ENCODE data around the gene LANCL1. TPM values are rescaled to one million over a fixed set of nuclear protein-coding genes. Genes with fewer than 3 reads are reported as not detected.
"Not testable (repeated sequence)": the region's sequence is repeated elsewhere in the genome, so short reads cannot be mapped to it uniquely, and the experiment has no call there.

LANCL1 gene
- total RNA-seq, 1 donor from 2014 or later, result 36.8 TPM

DNA sequence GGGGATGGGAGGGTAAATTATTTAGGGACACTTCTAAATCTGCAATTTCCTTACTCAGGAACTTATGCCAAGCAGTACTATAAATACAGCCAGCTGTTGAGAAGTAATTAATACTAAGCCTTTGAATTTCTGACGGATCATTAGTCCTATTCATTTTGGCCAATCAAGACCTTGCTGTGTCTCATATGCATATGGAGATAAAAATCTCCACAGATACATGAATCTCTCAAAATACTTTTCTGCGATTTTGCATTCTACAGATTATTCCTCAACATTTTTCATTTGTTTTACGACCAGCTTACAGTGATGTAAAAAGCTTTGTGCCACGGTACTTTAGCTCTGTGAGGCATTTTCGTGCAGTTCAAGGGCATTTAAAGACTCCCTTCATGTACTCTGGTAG, 16.7 kb downstream of the LANCL1 start:
- intact Hi-C loops (cut with micrococcal nuclease), result no loop called here

DNA sequence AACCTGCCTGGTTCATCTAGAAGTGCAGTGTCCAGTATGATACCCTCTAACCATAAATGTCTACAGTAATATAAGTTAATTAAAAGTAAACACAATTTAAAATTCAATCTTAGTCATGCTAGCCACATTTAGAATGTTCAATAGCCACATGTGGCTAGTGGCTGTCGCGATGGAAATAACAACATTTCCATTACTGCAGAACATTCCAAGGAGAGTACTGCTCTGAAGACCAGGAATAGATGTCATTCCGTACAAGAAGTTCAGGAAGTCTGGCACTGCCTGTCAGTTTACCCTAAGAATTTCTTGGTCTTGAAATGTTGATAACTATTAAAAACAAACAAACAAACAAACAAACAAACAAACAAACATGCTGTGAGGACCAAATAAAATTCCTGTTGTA, 17.2 kb downstream of the LANCL1 start:
- intact Hi-C loops (cut with micrococcal nuclease), result no loop called here

GRCh38 chr2:210458395-210458794, 18.2 kb downstream of the LANCL1 start:
- intact Hi-C loops (cut with micrococcal nuclease), result no loop called here

DNA sequence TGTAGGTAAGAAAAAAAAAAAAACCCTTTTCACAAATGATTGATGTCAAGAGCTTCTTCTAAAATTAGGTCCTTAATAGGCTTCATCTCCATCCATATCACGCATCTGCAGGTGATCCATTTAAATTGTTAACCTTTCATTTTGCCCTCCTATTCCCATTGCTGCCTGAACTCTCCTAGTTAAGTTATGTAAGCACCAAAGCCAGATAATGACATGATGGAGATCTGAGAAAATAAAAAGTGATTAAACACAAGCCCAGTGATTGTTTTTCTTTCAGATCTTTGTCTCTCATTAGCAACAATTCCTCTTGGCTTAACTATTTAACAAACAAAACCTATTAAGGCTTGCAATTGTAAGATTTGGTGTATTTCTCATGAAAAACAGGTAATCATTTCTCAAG, 20.0 kb downstream of the LANCL1 start:
- intact Hi-C loops (cut with micrococcal nuclease), result no loop called here

GRCh38 chr2:210454336-210454735, 22.2 kb downstream of the LANCL1 start:
- intact Hi-C loops (cut with micrococcal nuclease), result no loop called here

GRCh38 chr2:210452194-210452593, 24.4 kb downstream of the LANCL1 start:
- intact Hi-C loops (cut with micrococcal nuclease), result no loop called here

DNA sequence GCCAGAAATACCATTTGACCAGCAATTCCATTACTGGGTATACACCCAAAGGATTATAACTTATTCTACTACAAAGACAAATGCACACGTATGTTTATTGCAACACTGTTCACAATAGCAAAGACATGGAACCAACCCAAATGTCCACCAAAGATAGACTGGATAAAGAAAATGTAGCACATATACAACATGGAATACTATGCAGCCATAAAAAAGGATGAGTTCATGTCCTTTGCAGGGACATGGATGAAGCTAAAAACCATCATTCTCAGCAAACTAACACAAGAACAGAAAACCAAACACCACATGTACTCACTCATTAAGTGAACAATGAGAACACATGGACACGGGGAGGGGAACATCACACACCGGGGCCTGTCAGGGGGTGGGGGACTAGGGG, 25.6 kb downstream of the LANCL1 start:
- intact Hi-C loops (cut with micrococcal nuclease), result not testable (repeated sequence)

- intact Hi-C loops (cut with micrococcal nuclease), result loop anchor here (1.0 to 2.0 kb wide), 5 partner anchors 31 to 712 kb away; partner anchors contain the start of gene LANCL1
Measured at GRCh38 chr2:210445732-210446131, 30.8 kb downstream of the LANCL1 start.

DNA sequence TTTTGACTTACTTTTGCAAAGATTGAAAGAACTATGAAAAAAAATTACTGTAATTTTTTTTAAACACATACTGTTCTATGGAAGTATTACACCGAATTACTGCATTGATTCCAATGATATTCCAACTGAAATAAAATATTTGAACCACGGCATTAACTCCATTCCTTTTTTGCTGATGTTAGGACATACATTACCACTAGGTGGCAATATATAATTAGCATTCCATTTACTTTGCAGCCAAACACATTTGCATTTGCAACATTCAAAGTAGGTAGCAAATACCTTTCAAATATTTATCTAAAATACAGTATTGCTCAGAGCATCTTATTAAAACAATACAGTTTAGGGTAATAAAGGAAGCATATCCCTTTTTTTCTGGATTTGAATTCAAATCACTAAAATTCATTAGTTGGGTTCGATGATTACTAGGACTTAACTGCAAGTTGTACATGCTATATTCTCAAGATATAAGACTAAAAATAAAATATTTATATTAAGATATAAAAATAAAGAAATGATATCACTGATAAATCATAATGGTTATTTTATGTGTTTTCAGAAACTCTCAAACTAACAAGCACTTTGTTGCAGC, 31.3 kb downstream of the LANCL1 start:
- intact Hi-C loops (cut with micrococcal nuclease), result loop anchor here (1.0 to 2.0 kb wide), 5 partner anchors 31 to 712 kb away; partner anchors contain the start of gene LANCL1

DNA sequence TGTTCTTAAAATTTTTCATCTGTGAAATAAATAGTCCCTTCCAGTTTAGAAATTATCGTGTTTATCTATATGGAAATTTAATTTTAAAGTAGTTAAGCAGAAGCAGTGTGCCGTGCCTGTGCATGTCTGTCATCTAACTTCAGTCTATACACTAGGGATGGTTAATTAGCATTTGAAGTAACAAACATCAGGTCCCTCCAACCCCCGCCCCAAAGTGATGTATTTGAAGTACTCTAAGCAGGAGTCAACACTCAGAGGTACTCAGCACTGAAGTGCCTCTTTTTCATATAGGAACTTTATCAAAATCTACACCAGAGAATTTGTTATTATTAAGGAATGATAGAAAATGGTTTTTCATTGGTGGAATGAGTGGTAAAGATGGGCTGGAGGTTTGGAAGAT, 33.0 kb downstream of the LANCL1 start:
- intact Hi-C loops (cut with micrococcal nuclease), result no loop called here

DNA sequence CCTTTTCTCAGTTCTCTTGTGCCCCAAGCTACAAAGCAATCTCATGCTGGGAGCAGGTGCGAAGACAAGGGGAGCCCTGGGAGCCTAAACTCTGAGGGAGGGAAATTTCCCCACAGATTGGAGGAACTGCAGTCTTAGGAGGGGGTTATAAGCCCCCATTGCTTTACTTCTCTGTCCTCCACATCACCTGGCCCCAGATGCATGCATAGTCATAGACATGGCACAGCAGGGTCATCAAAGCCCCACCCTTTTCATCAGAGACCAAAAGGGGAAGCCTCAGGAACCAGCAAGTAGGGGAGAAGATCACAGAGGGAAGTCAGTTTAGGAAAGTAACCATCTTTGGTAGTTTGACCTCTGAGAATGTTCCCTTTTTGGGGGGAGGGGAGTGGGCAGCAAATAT, 33.7 kb downstream of the LANCL1 start:
- intact Hi-C loops (cut with micrococcal nuclease), result no loop called here

DNA sequence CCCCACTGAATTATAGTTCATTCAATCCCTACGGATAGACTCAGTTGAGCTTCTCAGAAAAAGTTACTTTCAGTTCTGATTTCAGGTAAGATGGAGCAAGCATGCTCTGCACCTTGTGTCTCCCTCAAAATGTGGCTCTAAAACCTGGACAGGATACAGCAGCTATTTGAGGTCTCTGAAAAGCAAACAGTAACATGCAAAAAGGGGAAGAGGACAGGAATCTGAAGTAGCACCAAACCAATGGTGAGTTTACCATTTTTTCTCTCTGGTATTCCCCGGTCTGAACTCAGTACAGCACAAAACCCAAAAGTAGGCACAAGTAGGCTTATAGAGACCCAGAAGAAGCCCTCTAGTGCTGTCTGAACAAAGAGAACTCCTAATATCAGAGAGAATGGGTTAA, 34.1 kb downstream of the LANCL1 start:
- intact Hi-C loops (cut with micrococcal nuclease), result no loop called here

- intact Hi-C loops (cut with micrococcal nuclease), result no loop called here
Measured at GRCh38 chr2:210440206-210440605, 36.4 kb downstream of the LANCL1 start.

GRCh38 chr2:210435439-210435838, 41.1 kb downstream of the LANCL1 start:
- intact Hi-C loops (cut with micrococcal nuclease), result no loop called here

GRCh38 chr2:210432633-210433032, 43.9 kb downstream of the LANCL1 start:
- intact Hi-C loops (cut with micrococcal nuclease), result no loop called here

- intact Hi-C loops (cut with micrococcal nuclease), result no loop called here
Measured at GRCh38 chr2:210429403-210430137, 47.0 kb downstream of the LANCL1 start.

- intact Hi-C loops (cut with micrococcal nuclease), result no loop called here
Measured at GRCh38 chr2:210428393-210429179, 48.0 kb downstream of the LANCL1 start.

DNA sequence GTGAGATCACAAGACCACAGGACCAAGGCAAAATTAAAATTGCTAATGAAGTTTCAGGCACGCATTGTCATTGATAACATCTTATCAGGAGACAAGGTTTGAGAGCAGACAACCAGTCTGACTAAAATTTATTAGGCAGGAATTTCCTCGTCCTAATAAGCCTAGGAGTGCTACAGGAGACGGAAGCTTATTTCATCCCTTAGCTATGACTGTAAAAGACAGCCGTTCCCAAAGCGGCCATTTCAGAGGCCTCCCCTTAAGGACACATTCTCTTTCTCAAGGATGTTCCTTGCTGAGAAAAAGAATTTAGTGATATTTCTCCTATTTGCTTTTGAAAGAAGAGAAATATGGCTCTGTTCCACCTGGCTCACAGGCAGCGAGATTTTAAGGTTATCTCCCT, 49.2 kb downstream of the LANCL1 start:
- intact Hi-C loops (cut with micrococcal nuclease), result not testable (repeated sequence)

DNA sequence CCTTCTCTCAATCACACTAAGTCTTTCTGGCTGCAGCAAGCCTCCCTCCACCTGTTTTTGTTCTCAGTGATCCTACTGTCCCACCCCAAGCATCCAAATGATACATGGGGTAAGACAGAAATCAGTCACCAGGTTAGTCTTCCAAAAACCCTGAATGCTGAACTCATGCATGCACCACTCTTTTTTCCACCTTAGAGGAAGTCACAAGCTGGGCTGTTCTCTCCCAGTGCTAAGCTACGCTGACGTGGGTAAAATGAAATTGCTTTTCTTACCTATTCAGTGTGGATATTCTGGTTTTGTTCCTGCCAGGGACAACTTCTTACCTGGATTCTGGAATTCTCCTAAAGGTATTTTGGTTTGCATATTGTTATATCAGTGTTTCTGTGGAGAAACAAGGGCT, 54.2 kb downstream of the LANCL1 start:
- intact Hi-C loops (cut with micrococcal nuclease), result no loop called here

- intact Hi-C loops (cut with micrococcal nuclease), result no loop called here
Measured at GRCh38 chr2:210421916-210422315, 54.6 kb downstream of the LANCL1 start.

- intact Hi-C loops (cut with micrococcal nuclease), result no loop called here
Measured at GRCh38 chr2:210412660-210413059, 63.9 kb downstream of the LANCL1 start.

DNA sequence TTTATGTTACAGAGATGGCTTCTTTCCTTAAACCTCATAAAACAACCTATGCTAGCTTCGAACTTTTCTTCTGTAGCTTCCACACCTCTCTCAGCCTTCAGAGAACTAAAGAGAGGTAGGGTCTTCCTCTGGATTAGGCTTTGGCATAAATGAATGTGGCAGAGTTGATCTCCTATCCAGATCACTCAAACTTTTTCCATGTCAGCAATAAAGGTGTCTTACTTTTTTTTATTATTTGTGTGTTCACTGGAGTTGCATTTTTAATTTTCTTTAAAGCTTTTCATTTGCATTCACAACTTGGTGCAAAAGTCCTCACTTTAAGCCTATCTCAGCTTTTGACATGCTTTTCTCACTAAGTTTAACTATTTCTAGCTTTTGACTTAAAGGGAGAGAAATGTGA, 66.0 kb downstream of the LANCL1 start:
- intact Hi-C loops (cut with micrococcal nuclease), result no loop called here

Data from T-helper 1 cell treated with Interleukin-12 subunit alpha and Interleukin-12 subunit beta and Interleukin-4 antibody, amounts not matched to agents 30 ng/mL and 1 ng/mL, for 36 hours (primary cell).